Subcutaneous abdominal adipose tissue (tissue), 5 donors: ENCODE results near the gene NUP107.

Experiments
- H3K27ac ChIP-seq: one replicate; pipeline ENCODE4 v1.7.0; 2013; ENCODE audit warnings: low read depth, mild to moderate bottlenecking, inconsistent platforms, low read length, moderate library complexity
- H3K27me3 ChIP-seq, 5 donors: one replicate each; pipeline ENCODE4 v1.7.0; 2013; ENCODE audit warnings: low read length in 5 of 5, inconsistent platforms in 1 of 5; ENCODE audit not compliant: control insufficient read depth in 5 of 5, insufficient read depth in 4 of 5
- H3K36me3 ChIP-seq, 5 donors: one replicate each; pipeline ENCODE4 v1.7.0; 2013; ENCODE audit warnings: low read length in 5 of 5; ENCODE audit not compliant: control insufficient read depth in 5 of 5, insufficient read depth in 5 of 5
- H3K4me1 ChIP-seq, 5 donors: one replicate each; pipeline ENCODE4 v1.7.0; 2013; ENCODE audit warnings: low read length in 5 of 5, mild to moderate bottlenecking in 3 of 5, moderate library complexity in 1 of 5; ENCODE audit not compliant: control insufficient read depth in 5 of 5, insufficient read depth in 5 of 5
- H3K4me3 ChIP-seq, 5 donors: one replicate each; pipeline ENCODE4 v1.7.0; 2013; ENCODE audit warnings: low read length in 5 of 5, low read depth in 1 of 5
- H3K9ac ChIP-seq, 5 donors: one replicate each; pipeline ENCODE4 v1.7.0; 2013; ENCODE audit warnings: low read length in 5 of 5, mild to moderate bottlenecking in 4 of 5, moderate library complexity in 3 of 5
- H3K9me3 ChIP-seq, 5 donors: one replicate each; pipeline ENCODE4 v1.7.0; 2013; ENCODE audit warnings: low read length in 5 of 5; ENCODE audit not compliant: control insufficient read depth in 5 of 5
- donor health status: healthy.
- donor health status: healthy.
- donor health status: healthy.
- donor health status: healthy.
- donor health status: healthy.

NUP107 gene

DNA sequence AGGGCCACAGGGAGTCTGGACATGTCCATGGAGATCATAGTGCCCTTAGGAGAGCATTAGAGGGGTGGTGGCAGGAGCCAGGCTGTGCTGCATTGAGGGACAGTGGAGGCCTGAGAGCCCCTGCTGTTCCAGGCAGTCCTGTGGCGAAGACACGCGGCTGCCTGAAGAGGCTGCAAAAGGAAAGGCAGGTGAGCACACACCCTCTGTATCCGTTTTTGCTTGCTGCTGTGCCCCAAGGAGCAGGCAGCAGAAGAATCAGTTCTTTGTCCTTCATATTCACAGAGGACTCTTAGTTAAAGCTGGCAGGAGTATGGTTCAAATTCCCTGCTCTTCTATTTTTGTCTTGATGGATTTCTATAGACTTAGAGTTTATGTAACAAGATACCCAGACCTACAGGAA, 63.7 kb downstream of the NUP107 start:
- no peaks in the 10 kb centered on the region for H3K9me3 ChIP-seq
- H3K4me3 ChIP-seq, result no peak overlapping the region
- H3K4me1 ChIP-seq, result peaks cover 3 to 22% (median 20%) of the 10 kb centered on the region in 5 donors
- peaks cover 12 to 27% (median 18%) of the 10 kb centered on the region in 5 donors for H3K36me3 ChIP-seq
- no peak overlapping the region for H3K9ac ChIP-seq
- H3K27me3 ChIP-seq, result peaks cover 0 to 3% (median 0%) of the 10 kb centered on the region in 5 donors
- H3K27ac ChIP-seq, result no peak overlapping the region

DNA sequence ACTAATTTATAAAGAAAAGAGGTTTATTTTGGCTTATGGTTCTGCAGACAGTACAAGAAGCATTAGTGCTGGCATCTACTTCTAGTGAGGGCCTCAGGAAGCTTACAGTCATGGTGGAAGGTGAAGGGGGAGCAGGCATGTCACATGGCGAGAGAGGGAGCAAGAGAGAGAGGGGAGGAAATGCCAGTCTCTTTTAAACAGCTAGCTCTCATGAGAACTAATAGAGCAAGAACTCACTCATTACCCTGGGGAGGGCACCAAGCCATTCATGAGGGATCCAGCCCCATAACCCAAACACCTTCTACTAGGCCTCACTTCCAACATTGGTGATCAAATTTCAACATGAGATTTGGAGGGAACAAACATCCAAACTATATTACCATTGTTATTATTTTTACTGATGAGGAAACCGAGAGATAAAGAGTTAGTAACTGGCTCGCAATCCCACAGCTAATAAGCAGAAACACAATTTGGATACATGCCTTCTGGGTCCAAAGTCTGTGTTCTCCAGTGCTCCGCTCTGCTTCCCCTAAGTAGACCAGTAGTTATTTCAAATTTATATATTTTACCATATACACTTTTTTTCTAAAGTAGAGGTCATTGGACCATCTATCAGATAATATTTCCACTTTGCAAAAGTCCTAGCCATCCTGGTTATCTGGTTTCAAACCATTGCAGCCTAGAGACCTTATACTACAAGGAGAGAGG, 68.9 kb downstream of the NUP107 start:
- H3K4me1 ChIP-seq, result no peaks in the 10 kb centered on the region
- H3K9me3 ChIP-seq, result no peaks in the 10 kb centered on the region
- peaks cover 20 to 32% (median 23%) of the 10 kb centered on the region in 5 donors for H3K36me3 ChIP-seq
- H3K27me3 ChIP-seq, result no peaks in the 10 kb centered on the region
- no peak overlapping the region for H3K4me3 ChIP-seq
- no peak overlapping the region for H3K9ac ChIP-seq
- H3K27ac ChIP-seq, result no peak overlapping the region

- no peak overlapping the region for H3K4me3 ChIP-seq
- H3K9ac ChIP-seq, result no peak overlapping the region
- no peaks in the 10 kb centered on the region for H3K27me3 ChIP-seq
- no peaks in the 10 kb centered on the region for H3K9me3 ChIP-seq
- H3K4me1 ChIP-seq, result no peaks in the 10 kb centered on the region
- no peak overlapping the region for H3K27ac ChIP-seq
- peaks cover 19 to 36% (median 29%) of the 10 kb centered on the region in 5 donors for H3K36me3 ChIP-seq
Observed at GRCh38 chr12:68759852-68760251, 73.1 kb downstream of the NUP107 start.

- H3K36me3 ChIP-seq, result peaks cover 12 to 27% (median 19%) of the 10 kb centered on the region in 5 donors
- no peak overlapping the region for H3K9ac ChIP-seq
Observed at GRCh38 chr12:68760806-68761441, 74.1 kb downstream of the NUP107 start.

DNA sequence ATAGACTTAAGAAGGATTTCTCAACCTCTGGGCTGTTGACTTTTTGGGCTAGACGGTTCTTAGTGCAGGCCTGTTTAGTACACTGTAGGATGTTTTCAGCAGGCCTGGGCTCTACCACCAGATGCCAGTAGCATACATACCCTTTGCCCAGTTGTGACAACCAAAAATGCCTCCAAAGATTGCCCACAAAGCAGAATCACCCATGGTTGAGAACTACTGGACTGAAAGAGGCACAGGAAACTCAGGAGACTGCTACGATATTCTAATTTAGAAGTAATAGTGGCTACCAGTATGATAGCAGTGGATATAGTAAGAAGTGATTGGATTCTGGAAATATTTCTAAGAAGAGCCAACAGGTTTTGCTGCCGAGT, 74.6 kb downstream of the NUP107 start:
- Histone ChIP-seq H3K9ac (no peak overlapping the region), H3K9me3 (no peaks in the 10 kb centered on the region), H3K36me3 (peaks cover 12 to 25% (median 16%) of the 10 kb centered on the region in 5 donors), H3K4me1 (no peaks in the 10 kb centered on the region), H3K27me3 (no peaks in the 10 kb centered on the region), H3K27ac (no peak overlapping the region), H3K4me3 (no peak overlapping the region)

More at GRCh38 chr12:68760806-68761441, 74.1 kb downstream of the NUP107 start:
- no peaks in the 10 kb centered on the region for H3K4me1 ChIP-seq
- H3K27ac ChIP-seq, result no peak overlapping the region
- no peaks in the 10 kb centered on the region for H3K27me3 ChIP-seq
- H3K4me3 ChIP-seq, result no peak overlapping the region
- no peaks in the 10 kb centered on the region for H3K9me3 ChIP-seq

DNA sequence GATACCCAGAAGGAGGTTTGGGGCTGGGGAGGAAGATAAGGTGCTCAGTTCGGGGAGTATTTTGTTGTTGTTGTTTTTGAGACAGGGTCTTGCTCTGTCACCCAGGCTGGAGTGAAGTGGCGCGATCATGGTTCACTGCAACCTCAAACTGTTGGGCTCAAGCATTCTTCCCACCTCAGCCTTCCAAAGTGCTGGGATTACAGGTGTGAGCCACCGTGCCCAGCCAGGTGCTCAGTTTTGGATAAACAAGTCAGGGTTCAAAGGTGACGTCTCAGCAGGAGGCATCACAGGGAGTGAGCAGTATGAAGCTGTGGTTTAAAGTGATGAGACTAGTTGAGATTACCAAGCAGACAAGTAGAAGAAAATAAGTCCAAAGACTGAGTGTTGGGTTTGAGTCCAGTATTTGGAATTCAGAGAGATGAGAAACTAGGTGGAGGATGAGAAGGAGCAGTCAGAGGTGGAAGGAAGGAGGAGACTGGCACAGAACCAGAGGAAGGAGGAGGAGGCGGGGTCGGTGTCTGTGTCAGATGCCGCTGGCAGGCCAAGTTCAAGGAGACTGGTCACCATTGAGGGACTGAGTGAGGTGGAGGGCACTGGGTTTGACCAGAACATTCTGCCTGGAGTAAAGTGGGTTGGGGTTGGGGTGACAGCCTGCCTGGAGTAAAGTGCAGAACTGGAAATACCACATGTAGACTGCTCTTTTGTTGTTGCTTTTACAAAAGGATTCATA, 75.3 kb downstream of the NUP107 start:
- Histone ChIP-seq H3K9me3 (no peaks in the 10 kb centered on the region), H3K9ac (no peak overlapping the region), H3K36me3 (peaks cover 15 to 31% (median 21%) of the 10 kb centered on the region in 5 donors), H3K27me3 (no peaks in the 10 kb centered on the region), H3K4me3 (no peak overlapping the region), H3K4me1 (no peaks in the 10 kb centered on the region), H3K27ac (no peak overlapping the region)

- Histone ChIP-seq H3K4me1 (no peaks in the 10 kb centered on the region), H3K9ac (no peak overlapping the region), H3K36me3 (peaks cover 15 to 31% (median 21%) of the 10 kb centered on the region in 5 donors), H3K27me3 (no peaks in the 10 kb centered on the region), H3K27ac (no peak overlapping the region), H3K9me3 (no peaks in the 10 kb centered on the region), H3K4me3 (no peak overlapping the region)
Observed at GRCh38 chr12:68762691-68763090, 75.9 kb downstream of the NUP107 start.

- Histone ChIP-seq H3K4me1 (no peaks in the 10 kb centered on the region), H3K36me3 (peaks cover 9 to 27% (median 20%) of the 10 kb centered on the region in 5 donors), H3K27me3 (no peaks in the 10 kb centered on the region), H3K4me3 (no peak overlapping the region), H3K9me3 (no peaks in the 10 kb centered on the region), H3K9ac (no peak overlapping the region), H3K27ac (no peak overlapping the region)
Observed at GRCh38 chr12:68765696-68766095, 78.9 kb downstream of the NUP107 start.

DNA sequence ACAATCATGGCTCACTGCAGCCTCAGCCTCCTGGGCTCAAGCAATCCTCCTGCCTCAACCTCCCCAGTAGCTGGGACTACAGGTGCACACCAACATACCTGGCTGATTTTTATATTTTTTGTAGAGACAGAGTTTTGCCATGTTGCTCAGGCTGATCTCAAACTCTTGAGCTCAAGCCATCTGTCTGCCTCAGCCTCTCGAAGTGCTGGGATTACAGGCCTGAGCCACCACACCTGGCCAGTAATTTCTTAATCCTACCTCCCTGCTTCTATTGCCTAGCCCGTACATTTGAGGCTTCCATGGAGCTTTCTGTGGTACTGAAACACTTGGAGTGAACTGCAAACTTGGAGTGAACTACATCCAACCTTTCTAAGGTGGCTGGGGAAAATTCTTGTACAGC, 79.9 kb downstream of the NUP107 start:
- Histone ChIP-seq H3K27ac (no peak overlapping the region), H3K9me3 (no peaks in the 10 kb centered on the region), H3K9ac (no peak overlapping the region), H3K36me3 (peaks cover 9 to 23% (median 17%) of the 10 kb centered on the region in 5 donors), H3K27me3 (no peaks in the 10 kb centered on the region), H3K4me1 (no peaks in the 10 kb centered on the region), H3K4me3 (no peak overlapping the region)

GRCh38 chr12:68767191-68767590, 80.4 kb downstream of the NUP107 start:
- H3K27me3 ChIP-seq, result no peaks in the 10 kb centered on the region

More at GRCh38 chr12:68767191-68767590, 80.4 kb downstream of the NUP107 start:
- H3K36me3 ChIP-seq, result peaks cover 9 to 20% (median 16%) of the 10 kb centered on the region in 5 donors
- no peaks in the 10 kb centered on the region for H3K4me1 ChIP-seq
- H3K9me3 ChIP-seq, result no peaks in the 10 kb centered on the region
- no peak overlapping the region for H3K9ac ChIP-seq
- H3K4me3 ChIP-seq, result no peak overlapping the region
- no peak overlapping the region for H3K27ac ChIP-seq
